Stimulated activated CD8-positive, alpha-beta memory T cell treated with anti-CD3 and anti-CD28 coated beads, Interleukin-7, amount 100 ng/mL, for 24 hours (primary cell): ENCODE results near the gene SUSD2.
"Not testable (repeated sequence)": the region's sequence is repeated elsewhere in the genome, so short reads cannot be mapped to it uniquely, and the experiment has no call there.

Source experiments
- DNase-seq: peaks from one replicate; pipeline ENCODE4 v3.0.0-alpha.2; 2020; ENCODE audit warnings: low read depth

SUSD2 gene

GRCh38 chr22:24189249-24190158, 8.2 kb downstream of the SUSD2 start:
- peak; percentile 23 for DNase-seq

- DNase-seq = no peak
Observed at GRCh38 chr22:24190159-24190540, 8.9 kb downstream of the SUSD2 start.

GRCh38 chr22:24190596-24191208, 9.4 kb downstream of the SUSD2 start:
- DNase-seq = no peak

- DNase-seq = no peak
Observed at GRCh38 chr22:24191381-24191841, 10.1 kb downstream of the SUSD2 start.

GRCh38 chr22:24191893-24192292, 10.6 kb downstream of the SUSD2 start:
- no peak for DNase-seq

GRCh38 chr22:24198682-24199052, 17.4 kb downstream of the SUSD2 start:
- DNase-seq = no peak

- DNase-seq = no peak
Observed at GRCh38 chr22:24200619-24201212, 19.4 kb downstream of the SUSD2 start.

GRCh38 chr22:24201681-24202614, 20.7 kb downstream of the SUSD2 start:
- DNase-seq = no peak

GRCh38 chr22:24203856-24204255, 22.6 kb downstream of the SUSD2 start:
- not testable (repeated sequence) for DNase-seq

GRCh38 chr22:24205438-24206195, 24.3 kb downstream of the SUSD2 start:
- DNase-seq = no peak

- not testable (repeated sequence) for DNase-seq
Observed at GRCh38 chr22:24206460-24207263, 25.4 kb downstream of the SUSD2 start.

- DNase-seq = no peak
Observed at GRCh38 chr22:24207264-24208011, 26.2 kb downstream of the SUSD2 start.

- no peak for DNase-seq
Observed at GRCh38 chr22:24208012-24208749, 26.9 kb downstream of the SUSD2 start.

- no peak for DNase-seq
Observed at GRCh38 chr22:24209016-24209415, 27.7 kb downstream of the SUSD2 start.

GRCh38 chr22:24209687-24210086, 28.4 kb downstream of the SUSD2 start:
- DNase-seq = no peak

GRCh38 chr22:24210409-24210808, 29.1 kb downstream of the SUSD2 start:
- DNase-seq = not testable (repeated sequence)

- DNase-seq = not testable (repeated sequence)
Observed at GRCh38 chr22:24211716-24212115, 30.4 kb downstream of the SUSD2 start.

- not testable (repeated sequence) for DNase-seq
Observed at GRCh38 chr22:24213111-24213510, 31.8 kb downstream of the SUSD2 start.
